Epithelial cell of esophagus (primary cell): ENCODE measurements around the gene YARS1.

Experiments used
- DNase-seq: peaks from one replicate; pipeline ENCODE4 v3.0.0; 2010; ENCODE audit warnings: low read depth
- H3K4me3 ChIP-seq: 2 replicates; pipeline ENCODE4 v1.5.1; 2011; ENCODE audit warnings: mild to moderate bottlenecking, low read length, control low read depth
- TF ChIP-seq, protein P1 (sequence below): IDR thresholded peaks from 2 replicates; pipeline ENCODE4 v1.5.1; 2011; ENCODE audit warnings: low read depth, mild to moderate bottlenecking, low read length, control low read depth, inconsistent platforms; ENCODE audit not compliant: insufficient read depth; ENCODE audit errors: missing control alignments

The YARS1 gene

DNA sequence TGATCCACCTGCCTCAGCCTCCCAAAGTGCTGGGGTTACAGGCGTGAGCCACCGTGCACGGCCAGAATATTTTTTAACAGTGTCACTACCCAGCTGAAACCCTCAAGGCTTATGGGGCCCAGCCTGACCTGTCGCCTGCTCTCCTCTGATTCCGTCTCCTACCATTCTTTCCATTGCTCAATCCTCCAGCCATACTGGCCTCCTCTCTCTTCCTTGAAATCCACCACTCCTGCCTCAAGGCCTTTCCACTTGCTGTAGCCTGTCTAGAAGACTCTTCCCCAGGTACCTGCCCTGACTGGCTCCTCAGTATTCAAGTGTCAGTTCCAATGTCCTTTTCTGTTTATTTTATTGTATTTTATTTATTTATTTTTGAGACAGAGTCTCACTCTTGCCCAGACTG lies 53.9 kb downstream of the YARS1 start:
- no peak overlapping the region for H3K4me3 ChIP-seq
- TF ChIP-seq, protein P1, sequence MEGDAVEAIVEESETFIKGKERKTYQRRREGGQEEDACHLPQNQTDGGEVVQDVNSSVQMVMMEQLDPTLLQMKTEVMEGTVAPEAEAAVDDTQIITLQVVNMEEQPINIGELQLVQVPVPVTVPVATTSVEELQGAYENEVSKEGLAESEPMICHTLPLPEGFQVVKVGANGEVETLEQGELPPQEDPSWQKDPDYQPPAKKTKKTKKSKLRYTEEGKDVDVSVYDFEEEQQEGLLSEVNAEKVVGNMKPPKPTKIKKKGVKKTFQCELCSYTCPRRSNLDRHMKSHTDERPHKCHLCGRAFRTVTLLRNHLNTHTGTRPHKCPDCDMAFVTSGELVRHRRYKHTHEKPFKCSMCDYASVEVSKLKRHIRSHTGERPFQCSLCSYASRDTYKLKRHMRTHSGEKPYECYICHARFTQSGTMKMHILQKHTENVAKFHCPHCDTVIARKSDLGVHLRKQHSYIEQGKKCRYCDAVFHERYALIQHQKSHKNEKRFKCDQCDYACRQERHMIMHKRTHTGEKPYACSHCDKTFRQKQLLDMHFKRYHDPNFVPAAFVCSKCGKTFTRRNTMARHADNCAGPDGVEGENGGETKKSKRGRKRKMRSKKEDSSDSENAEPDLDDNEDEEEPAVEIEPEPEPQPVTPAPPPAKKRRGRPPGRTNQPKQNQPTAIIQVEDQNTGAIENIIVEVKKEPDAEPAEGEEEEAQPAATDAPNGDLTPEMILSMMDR: no peak
- peak; percentile 89 for DNase-seq

DNA sequence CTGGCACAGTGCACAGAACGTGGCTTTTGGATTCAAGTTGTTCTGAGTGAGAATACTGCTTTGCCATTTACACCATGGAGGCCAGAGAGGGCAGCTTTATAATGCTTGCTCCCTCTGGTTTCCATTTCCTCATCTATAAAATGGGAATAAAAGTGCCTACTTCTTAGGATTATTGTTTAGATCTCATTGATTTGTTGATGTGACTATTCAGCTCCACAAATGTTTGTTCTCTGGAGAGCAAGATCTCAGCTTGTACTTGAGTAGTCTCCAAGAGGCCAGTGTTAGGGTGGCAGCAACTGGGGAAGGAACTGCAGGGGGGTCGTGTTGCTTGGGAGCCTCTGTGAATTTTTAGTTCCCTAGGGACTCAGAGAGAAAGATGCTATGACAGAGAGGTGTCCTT lies 55.2 kb downstream of the YARS1 start:
- peak overlapping the region; percentile 14 for H3K4me3 ChIP-seq
- TF ChIP-seq, protein P1: no peak
- no peak for DNase-seq

DNA sequence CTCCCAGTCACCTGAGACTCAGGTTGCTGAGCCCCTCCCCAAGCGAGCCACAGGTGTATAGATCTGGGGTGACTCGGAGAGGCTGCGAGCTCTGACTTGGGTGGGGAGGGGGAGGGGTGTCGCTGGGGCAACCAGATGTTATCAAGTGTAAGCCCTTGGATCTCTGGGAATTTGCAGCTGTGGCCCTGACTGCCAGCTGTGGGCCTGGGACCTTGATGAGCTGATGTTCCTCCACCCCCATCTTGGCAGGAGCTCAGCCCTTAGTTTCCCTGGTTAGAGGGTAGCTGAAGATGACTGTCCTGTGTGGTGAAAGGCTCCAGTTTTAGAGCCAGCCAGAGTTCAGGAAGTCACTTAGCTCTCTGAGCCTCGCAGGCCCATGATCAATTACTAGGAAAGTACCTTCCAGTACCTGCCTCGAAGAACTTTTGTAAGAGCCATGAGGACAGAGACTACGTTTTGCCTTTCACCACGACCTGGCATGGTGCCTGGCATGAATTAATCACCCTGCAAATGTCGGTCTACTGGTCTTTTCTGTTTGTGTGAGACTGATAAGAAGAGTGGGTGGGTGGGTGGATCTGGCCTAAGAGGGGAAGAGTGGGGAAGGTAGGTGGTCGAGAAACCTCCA lies 55.8 kb downstream of the YARS1 start:
- peak overlapping the region; percentile 14 for H3K4me3 ChIP-seq
- TF ChIP-seq, protein P1: no peak
- peak; percentile 98 for DNase-seq

DNA sequence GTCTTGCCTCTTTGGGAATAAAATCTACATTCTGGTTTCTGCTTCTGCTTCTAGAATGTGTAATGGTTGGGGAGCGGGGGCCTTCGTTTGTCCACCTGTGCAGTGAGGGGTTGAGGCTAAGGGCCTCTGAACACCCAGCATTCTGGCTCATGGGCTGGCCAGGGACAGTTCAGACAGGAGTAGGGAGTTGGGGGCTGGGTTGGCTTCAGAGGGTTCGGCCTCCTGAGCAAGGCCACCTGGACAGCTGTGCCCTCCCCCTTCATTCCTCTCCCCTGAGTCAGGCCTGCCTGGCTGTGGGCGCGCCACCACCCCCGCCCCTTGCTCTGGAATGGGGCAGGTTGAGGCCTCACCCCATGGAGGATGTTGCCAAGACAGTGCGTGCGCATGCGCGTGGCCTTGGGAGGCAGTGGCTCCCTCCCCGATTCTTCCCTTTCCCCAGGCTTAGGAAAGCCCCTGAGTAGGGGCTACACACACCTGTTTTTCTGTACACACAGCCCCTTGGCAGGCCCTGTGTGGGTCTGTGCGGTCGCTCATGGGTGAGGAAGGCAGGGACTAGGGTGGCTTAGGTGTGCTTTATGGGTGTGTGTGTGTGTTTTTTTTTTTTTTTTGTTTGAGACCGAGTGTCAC lies 57.0 kb downstream of the YARS1 start:
- DNase-seq: peak; percentile 99
- H3K4me3 ChIP-seq: peak overlapping the region; percentile 40
- TF ChIP-seq, protein P1: no peak

DNA sequence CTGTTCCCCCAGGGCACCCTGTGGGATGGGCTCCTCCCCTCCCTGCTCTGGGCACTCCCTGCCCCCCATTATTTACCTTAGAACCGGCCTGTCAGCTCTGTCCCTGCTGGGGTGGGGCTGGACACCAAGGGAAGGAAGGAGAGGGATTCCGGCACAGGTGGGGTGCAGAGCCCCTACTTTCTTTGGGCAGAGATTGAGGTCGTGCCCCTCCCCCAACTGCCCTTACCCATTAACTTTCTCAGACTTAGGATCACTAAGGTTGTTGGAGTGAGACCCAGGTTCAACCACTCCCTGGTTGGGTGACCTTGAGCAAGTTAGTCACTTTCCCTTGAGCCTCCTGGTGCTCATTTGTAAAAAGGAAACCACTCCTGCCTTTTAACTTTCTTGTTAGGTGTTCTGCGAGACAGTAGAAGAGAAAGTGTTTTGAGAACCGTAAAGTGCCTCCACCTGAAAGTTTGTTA lies 57.6 kb downstream of the YARS1 start:
- H3K4me3 ChIP-seq: peak overlapping the region; percentile 36
- peak; percentile 82 for DNase-seq
- TF ChIP-seq, protein P1: no peak

DNA sequence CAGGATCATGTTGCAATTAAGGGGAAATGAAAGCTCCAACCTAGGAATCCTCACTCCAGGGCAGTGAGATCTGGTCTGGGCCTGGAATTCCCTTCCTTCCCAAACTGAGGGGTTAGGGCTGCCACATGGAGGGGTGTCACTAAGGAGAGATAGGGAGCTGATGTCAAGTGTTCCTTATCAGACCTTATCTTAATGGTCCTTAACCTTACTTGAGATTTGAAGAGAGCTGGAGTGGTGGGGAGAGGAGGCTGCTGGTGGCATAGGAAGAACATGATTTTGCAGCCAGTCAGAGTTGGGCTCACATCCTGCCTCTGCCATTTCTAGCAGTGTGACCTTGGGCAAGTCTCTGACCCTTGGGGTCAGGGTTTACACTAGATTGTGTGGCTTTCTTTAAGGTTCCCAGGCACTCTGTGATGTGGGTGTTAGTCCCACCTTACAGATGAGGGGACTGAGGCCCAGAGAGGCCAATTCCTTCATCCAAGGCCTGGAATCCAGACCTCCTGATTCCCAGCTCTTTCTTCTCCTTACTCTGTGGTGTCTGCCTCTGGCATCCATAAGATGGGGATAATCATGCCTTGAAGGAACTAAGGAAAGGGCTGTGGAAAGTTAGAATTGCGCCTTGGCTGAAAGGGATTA lies 58.2 kb downstream of the YARS1 start:
- no peak for DNase-seq
- peak overlapping the region; percentile 28 for H3K4me3 ChIP-seq
- TF ChIP-seq, protein P1: no peak
